IMR-90 (cell line): ENCODE data around the gene RALGPS1. TPM values are rescaled to one million over a fixed set of nuclear protein-coding genes. Genes with fewer than 3 reads are reported as not detected.

Experiments
- ATAC-seq: fragments of 200-7000 bp; cut with Tn5 transposase; 2 replicates; pipeline ENCODE4 v1.9.1; 2020; ENCODE audit warnings: low read depth, mild to moderate bottlenecking, moderate library complexity
- BruUV-seq: library from RNA; stranded (reverse); fragments of 400-500 nt; replicated peaks from 2 replicates; lab custom pipeline; 2021; lab: Mats Ljungman, UMichigan
- CTCF ChIA-PET: fragments of 300-600 bp; formaldehyde crosslinking; extraction: SDS; loops from one replicate; lab custom pipeline; 2021; ENCODE audit warnings: antibody characterized with exemption; lab: Yijun Ruan, JAX
- POLR2A ChIA-PET: fragments of 300-600 bp; sonication (Branson Sonifier 250); formaldehyde crosslinking; loops from one replicate; lab custom pipeline; 2022; ENCODE audit warnings: antibody characterized with exemption; ENCODE audit not compliant: unreplicated experiment; lab: Charles Lee
- DNase-seq: peaks from one replicate; pipeline ENCODE4 v3.0.0; 2013
- H2AFZ ChIP-seq: replicated peaks from 2 replicates; pipeline ENCODE3; 2013; ENCODE audit warnings: low read length, mild to moderate bottlenecking; ENCODE audit not compliant: poor library complexity
- H2AK5ac ChIP-seq: 2 replicates; pipeline ENCODE4 v1.6.1; 2013; ENCODE audit warnings: low read depth, low read length, inconsistent platforms
- H2AK9ac ChIP-seq: replicated peaks from 2 replicates; pipeline ENCODE3; 2013; ENCODE audit warnings: mild to moderate bottlenecking, low read depth, low read length, moderate library complexity; ENCODE audit not compliant: poor library complexity
- H2BK120ac ChIP-seq: 2 replicates; pipeline ENCODE4 v1.6.1; 2013; ENCODE audit warnings: low read depth, low read length, inconsistent platforms
- H2BK15ac ChIP-seq: 3 replicates; pipeline ENCODE4 v1.6.1; 2013; ENCODE audit warnings: low read depth, low read length, inconsistent platforms
- H2BK20ac ChIP-seq: 2 replicates; pipeline ENCODE4 v1.6.1; 2013; ENCODE audit warnings: low read depth, mild to moderate bottlenecking, inconsistent platforms, low read length, moderate library complexity
- H2BK5ac ChIP-seq: 2 replicates; pipeline ENCODE4 v1.6.1; 2013; ENCODE audit warnings: mild to moderate bottlenecking, low read depth, low read length, inconsistent platforms; ENCODE audit not compliant: poor library complexity, severe bottlenecking
- H3K14ac ChIP-seq: replicated peaks from 2 replicates; pipeline ENCODE4 v1.6.1; 2013; ENCODE audit warnings: low read depth, low read length, inconsistent platforms
- H3K18ac ChIP-seq: 2 replicates; pipeline ENCODE4 v1.6.1; 2013; ENCODE audit warnings: low read depth, low read length, control low read depth
- H3K23ac ChIP-seq: 2 replicates; pipeline ENCODE4 v1.6.1; 2013; ENCODE audit warnings: low read depth, low read length, inconsistent platforms
- H3K27ac ChIP-seq: 2 replicates; pipeline ENCODE4 v1.5.1; 2013; ENCODE audit warnings: mild to moderate bottlenecking, control low read depth, low read length; ENCODE audit not compliant: insufficient read depth
- H3K27me3 ChIP-seq: 2 replicates; pipeline ENCODE4 v1.6.1; 2013; ENCODE audit warnings: low read length; ENCODE audit not compliant: control insufficient read depth, insufficient read depth
- H3K36me3 ChIP-seq: 2 replicates; pipeline ENCODE4 v1.6.1; 2013; ENCODE audit warnings: low read length, mixed read lengths; ENCODE audit not compliant: control insufficient read depth, insufficient read depth
- H3K4ac ChIP-seq: 2 replicates; pipeline ENCODE4 v1.6.1; 2013; ENCODE audit warnings: low read depth, low read length, inconsistent platforms
- H3K4me1 ChIP-seq: 2 replicates; pipeline ENCODE4 v1.6.1; 2013; ENCODE audit warnings: low read length, mixed read lengths; ENCODE audit not compliant: control insufficient read depth, insufficient read depth
- H3K4me2 ChIP-seq: 2 replicates; pipeline ENCODE4 v1.6.1; 2013; ENCODE audit warnings: low read depth, mild to moderate bottlenecking, control low read depth, low read length, moderate library complexity
- H3K4me3 ChIP-seq: 2 replicates; pipeline ENCODE4 v1.5.1; 2013; ENCODE audit warnings: low read depth, mild to moderate bottlenecking, control low read depth, low read length, moderate library complexity; ENCODE audit not compliant: insufficient read depth
- H3K56ac ChIP-seq: 2 replicates; pipeline ENCODE4 v1.6.1; 2013; ENCODE audit warnings: low read length, inconsistent platforms; ENCODE audit not compliant: insufficient read depth; ENCODE audit errors: extremely low read depth
- H3K79me1 ChIP-seq, 2 experiments: 2 replicates each; pipeline ENCODE4 v1.6.1; 2013; ENCODE audit warnings: low read length in 2 of 2, inconsistent platforms in 1 of 2, low read depth in 1 of 2
- H3K9ac ChIP-seq: 2 replicates; pipeline ENCODE4 v1.6.1; 2013; ENCODE audit warnings: low read depth, low read length, control low read depth
- H3K9me1 ChIP-seq: 2 replicates; pipeline ENCODE4 v1.6.1; 2013; ENCODE audit warnings: low read length, inconsistent platforms; ENCODE audit not compliant: insufficient read depth
- H3K9me3 ChIP-seq: 2 replicates; pipeline ENCODE4 v1.6.1; 2013; ENCODE audit warnings: low read length; ENCODE audit not compliant: control insufficient read depth, insufficient read depth
- H4K20me1 ChIP-seq: 2 replicates; pipeline ENCODE4 v1.6.1; 2013; ENCODE audit warnings: low read length, inconsistent platforms; ENCODE audit not compliant: insufficient read depth
- H4K5ac ChIP-seq: 2 replicates; pipeline ENCODE4 v1.6.1; 2013; ENCODE audit warnings: mild to moderate bottlenecking, low read depth, low read length, control low read depth
- H4K8ac ChIP-seq, 2 experiments: 2 replicates each; pipeline ENCODE4 v1.6.1; 2013; ENCODE audit warnings: low read depth in 2 of 2, low read length in 2 of 2, control low read depth in 1 of 2, inconsistent platforms in 1 of 2
- H4K91ac ChIP-seq: 2 replicates; pipeline ENCODE4 v1.6.1; 2013; ENCODE audit warnings: low read depth, low read length, inconsistent platforms; ENCODE audit not compliant: insufficient read depth
- CEBPB ChIP-seq: IDR thresholded peaks from 2 replicates; pipeline ENCODE4 v1.6.1; 2012; ENCODE audit warnings: low read depth, low read length, improper control_type of control experiment
- CHD1 ChIP-seq: IDR thresholded peaks from 2 replicates; pipeline ENCODE4 v1.6.1; 2012; ENCODE audit warnings: low read depth, low read length, improper control_type of control experiment
- FOS ChIP-seq: fragments of 150-350 bp; IDR thresholded peaks from 2 replicates; pipeline ENCODE4 v1.6.1; 2016; ENCODE audit warnings: low read depth, low read length
- MAFK ChIP-seq: IDR thresholded peaks from 2 replicates; pipeline ENCODE4 v1.6.1; 2012; ENCODE audit warnings: low read depth, low read length, improper control_type of control experiment
- MXI1 ChIP-seq: IDR thresholded peaks from 2 replicates; pipeline ENCODE4 v1.6.1; 2012; ENCODE audit warnings: low read depth, mild to moderate bottlenecking, low read length, moderate library complexity, borderline replicate concordance
- POLR2A ChIP-seq: IDR thresholded peaks from 2 replicates; pipeline ENCODE4 v1.6.1; 2012; ENCODE audit warnings: mild to moderate bottlenecking, low read depth, low read length
- RFX5 ChIP-seq: IDR thresholded peaks from 2 replicates; pipeline ENCODE4 v1.8.0; 2012; ENCODE audit warnings: low read depth, mild to moderate bottlenecking, low read length, moderate library complexity
- SMC3 ChIP-seq: fragments of 150-350 bp; IDR thresholded peaks from 2 replicates; pipeline ENCODE4 v1.6.1; 2016; ENCODE audit warnings: low read depth, mild to moderate bottlenecking, antibody characterized with exemption, low read length, moderate library complexity
- WGBS, 2 experiments: methylation state at CpG; one replicate each; pipeline versions ENCODE4 v1.1.5 to v1.1.7; 2013; ENCODE audit warnings: missing lambda C conversion rate in 2 of 2; ENCODE audit not compliant: insufficient read length in 1 of 2; ENCODE audit errors: extremely low coverage in 2 of 2; 5-methylcytosine and 5-hydroxymethylcytosine counted together
- dilution Hi-C: fragments of 300-500 bp; cut with HindIII; formaldehyde crosslinking; loops from one replicate; pipeline ENCODE4 v1.14.3; 2018; ENCODE audit warnings: low sequenced_read_pairs; ENCODE audit not compliant: unreplicated experiment
- in situ Hi-C: fragments of 300-500 bp; cut with MboI; formaldehyde crosslinking; loops from 3 replicates; pipeline ENCODE4 v1.14.3; 2019; ENCODE audit warnings: low sequenced_read_pairs, inconsistent platforms, mixed read lengths
- intact Hi-C: fragments of 100-400 bp; cut with micrococcal nuclease; formaldehyde crosslinking; loops from 2 replicates; pipeline ENCODE4 v1.10.0; 2022
- polyA plus RNA-seq, 3 experiments: library from polyadenylated mRNA; depleted of rRNA; stranded (reverse); fragments of >200 nt; gene quantifications; 2 replicates each; pipeline ENCODE4 v1.2.3, GENCODE V29; 2012; ENCODE audit warnings: low replicate concordance in 1 of 3
- total RNA-seq: library from RNA; depleted of rRNA; stranded (reverse); fragments of >200 nt; gene quantifications from 2 replicates; pipeline ENCODE4 v1.2.3, GENCODE V29; 2012
- TF ChIP-seq, protein P1 (sequence below): conservative IDR thresholded peaks from 2 replicates; pipeline ENCODE4 v1.5.1; 2012; ENCODE audit warnings: mild to moderate bottlenecking, low read depth, low read length, improper control_type of control experiment
- TF ChIP-seq, protein P2 (sequence below): fragments of 150-350 bp; IDR thresholded peaks from 2 replicates; pipeline ENCODE4 v1.6.1; 2017; ENCODE audit warnings: mild to moderate bottlenecking, antibody characterized with exemption, low read length, low read depth

The RALGPS1 gene
- total and polyA plus RNA-seq, 2 of the 4 experiments (the other 2 are of a cell fraction) = 0.90 to 2.8 TPM

DNA sequence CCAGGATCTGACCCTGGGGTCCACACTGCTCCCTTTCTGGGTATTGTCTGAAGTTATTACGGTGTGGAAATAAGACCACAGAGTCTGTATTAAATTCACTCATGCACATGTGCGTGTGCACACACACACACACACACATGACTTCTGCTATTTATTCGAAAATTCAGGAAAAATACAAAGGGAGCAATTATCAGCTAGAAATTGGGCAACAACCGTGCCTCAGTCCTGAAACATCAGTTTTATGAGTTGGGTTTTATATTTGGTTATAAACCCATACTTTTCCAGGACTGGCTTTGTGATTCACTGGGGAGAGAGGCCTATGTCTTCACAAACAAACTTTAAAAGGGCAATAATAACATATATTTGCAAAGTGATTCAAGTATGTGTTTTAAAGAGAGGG, 117.7 kb downstream of the RALGPS1 start:
- Histone ChIP-seq H2BK20ac (no peak overlapping the region), H4K20me1 (no peaks in the 10 kb centered on the region), H4K8ac (no peak overlapping the region), H3K9me1 (peaks cover 9% of the 10 kb centered on the region; the same call in 1 of the 2 replicates), H3K14ac (no peak overlapping the region), H2BK15ac (no peak overlapping the region), H4K91ac (no peak overlapping the region), H3K36me3 (no peaks in the 10 kb centered on the region), H3K4me3 (no peak overlapping the region), H2AK5ac (no peak overlapping the region), H2AFZ (no peak overlapping the region), H3K27ac (no peak overlapping the region), H3K4me1 (peaks cover 8% of the 10 kb centered on the region; the same call in 1 of the 2 replicates), H3K56ac (no peak overlapping the region), H3K18ac (no peak overlapping the region), H3K23ac (no peak overlapping the region), H2AK9ac (no peak overlapping the region), H3K4ac (no peak overlapping the region), H2BK120ac (no peak overlapping the region), H2BK5ac (no peak overlapping the region), H3K9ac (no peak overlapping the region), H4K5ac (no peak overlapping the region), H3K27me3 (no peaks in the 10 kb centered on the region), H3K79me1 (no peaks in the 10 kb centered on the region), H3K4me2 (no peak overlapping the region), H3K9me3 (no peaks in the 10 kb centered on the region)
- no TSS peak for BruUV-seq
- dilution Hi-C loops = no loop called here
- no CpG with 5 or more reads among the region's 4 CpGs for WGBS, 2 experiments
- POLR2A ChIA-PET = no interaction called here
- DNase-seq (no peak), ATAC-seq (no peak)
- in situ Hi-C loops = no loop called here
- CTCF ChIA-PET = no interaction called here
- intact Hi-C loops = no loop called here
- TF ChIP-seq POLR2A = no peak
- no peak for TF ChIP-seq MXI1
- TF ChIP-seq MAFK = no peak
- TF ChIP-seq FOS = no peak
- TF ChIP-seq, protein P1, sequence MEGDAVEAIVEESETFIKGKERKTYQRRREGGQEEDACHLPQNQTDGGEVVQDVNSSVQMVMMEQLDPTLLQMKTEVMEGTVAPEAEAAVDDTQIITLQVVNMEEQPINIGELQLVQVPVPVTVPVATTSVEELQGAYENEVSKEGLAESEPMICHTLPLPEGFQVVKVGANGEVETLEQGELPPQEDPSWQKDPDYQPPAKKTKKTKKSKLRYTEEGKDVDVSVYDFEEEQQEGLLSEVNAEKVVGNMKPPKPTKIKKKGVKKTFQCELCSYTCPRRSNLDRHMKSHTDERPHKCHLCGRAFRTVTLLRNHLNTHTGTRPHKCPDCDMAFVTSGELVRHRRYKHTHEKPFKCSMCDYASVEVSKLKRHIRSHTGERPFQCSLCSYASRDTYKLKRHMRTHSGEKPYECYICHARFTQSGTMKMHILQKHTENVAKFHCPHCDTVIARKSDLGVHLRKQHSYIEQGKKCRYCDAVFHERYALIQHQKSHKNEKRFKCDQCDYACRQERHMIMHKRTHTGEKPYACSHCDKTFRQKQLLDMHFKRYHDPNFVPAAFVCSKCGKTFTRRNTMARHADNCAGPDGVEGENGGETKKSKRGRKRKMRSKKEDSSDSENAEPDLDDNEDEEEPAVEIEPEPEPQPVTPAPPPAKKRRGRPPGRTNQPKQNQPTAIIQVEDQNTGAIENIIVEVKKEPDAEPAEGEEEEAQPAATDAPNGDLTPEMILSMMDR = no peak
- no peak for TF ChIP-seq SMC3
- TF ChIP-seq, protein P2, sequence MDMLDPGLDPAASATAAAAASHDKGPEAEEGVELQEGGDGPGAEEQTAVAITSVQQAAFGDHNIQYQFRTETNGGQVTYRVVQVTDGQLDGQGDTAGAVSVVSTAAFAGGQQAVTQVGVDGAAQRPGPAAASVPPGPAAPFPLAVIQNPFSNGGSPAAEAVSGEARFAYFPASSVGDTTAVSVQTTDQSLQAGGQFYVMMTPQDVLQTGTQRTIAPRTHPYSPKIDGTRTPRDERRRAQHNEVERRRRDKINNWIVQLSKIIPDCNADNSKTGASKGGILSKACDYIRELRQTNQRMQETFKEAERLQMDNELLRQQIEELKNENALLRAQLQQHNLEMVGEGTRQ = no peak
- no peak for TF ChIP-seq RFX5
- no peak for TF ChIP-seq CEBPB
- TF ChIP-seq CHD1 = no peak
